Measurements from ENCODE around the gene ZNF384. TPM values are rescaled to one million over a fixed set of nuclear protein-coding genes. Genes with fewer than 3 reads are reported as not detected.

ZNF384 gene
- total and polyA plus RNA-seq, 2 of the 8 experiments (the other 6 are each of a cell fraction or from before 2014, with no cell fraction given), result 59.0 to 59.6 TPM

GRCh38 chr12:6620885-6621274 lies 68.3 kb downstream of the ZNF384 start:
- Histone ChIP-seq H3K4me3 (ENCODE audit: extremely low read depth in 1 of 4, insufficient read depth in 2 of 4, low read depth in 3 of 4, low read length in 4 of 4) (peak overlapping the region in 1 of 4 experiments; percentile 52; a peak in 1 of 8 replicates), H3K4ac (replicated peaks; ENCODE audit: insufficient read length, low read depth, low read length) (peak overlapping the region; percentile 94), H3K4me2 (ENCODE audit: insufficient read depth in 1 of 2, low read depth in 2 of 2, low read length in 2 of 2) (peak overlapping the region in 1 of 2 experiments; percentile 72; a peak in 3 of 4 replicates), H3K56ac (replicated peaks; ENCODE audit: insufficient read length, low read depth, low read length) (no peak overlapping the region), H2BK20ac (ENCODE audit: low read length) (no peak overlapping the region), H3K27ac (ENCODE audit: low read depth, low read length) (no peak overlapping the region), H2AFZ (ENCODE audit: low read length) (peak overlapping the region; percentile 55; the same call in 1 of the 2 replicates), H3K79me2 (ENCODE audit: control insufficient read depth in 1 of 2, insufficient read depth in 2 of 2, low read length in 2 of 2) (no peaks in the 10 kb centered on the region), H3K9ac (replicated peaks in 1 of 4; ENCODE audit: extremely low read depth in 1 of 4, low read depth in 3 of 4, low read length in 3 of 4) (no peak overlapping the region), H3K18ac (ENCODE audit: extremely low read depth, low read length) (peak overlapping the region; percentile 9; the same call in 1 of the 2 replicates), H3K23ac (ENCODE audit: insufficient read length) (no peak overlapping the region), H4K8ac (ENCODE audit: extremely low read depth, insufficient read depth, low read length) (peak overlapping the region; percentile 92; the same call in 1 of the 2 replicates), H4K20me1 (replicated peaks in 1 of 2; ENCODE audit: control insufficient read depth in 1 of 2, insufficient read depth in 2 of 2, low read length in 2 of 2) (no peaks in the 10 kb centered on the region), H2BK5ac (ENCODE audit: low read depth, low read length) (no peak overlapping the region), H3K79me1 (ENCODE audit: low read depth, low read length) (no peaks in the 10 kb centered on the region), H2BK12ac (ENCODE audit: low read depth, low read length) (peak overlapping the region; percentile 4; the same call in 1 of the 2 replicates), H2BK15ac (ENCODE audit: low read length) (no peak overlapping the region), H3K9me3 (ENCODE audit: insufficient read depth in 2 of 2, low read depth in 1 of 2, low read length in 1 of 2) (no peaks in the 10 kb centered on the region; a peak in 1 of 4 replicates), H3K23me2 (ENCODE audit: low read depth, low read length) (peaks cover 2% of the 10 kb centered on the region; the same call in 1 of the 2 replicates), H2BK120ac (replicated peaks; ENCODE audit: low read depth, low read length) (peak overlapping the region; percentile 10), H3K27me3 (replicated peaks in 1 of 4; ENCODE audit: control insufficient read depth in 3 of 4, extremely low read depth in 1 of 4, insufficient read depth in 3 of 4, low read length in 3 of 4) (peaks cover 4 to 27% (median 21%) of the 10 kb centered on the region in 4 experiments; a peak in 6 of 7 replicates), H4K91ac (replicated peaks; ENCODE audit: insufficient read length, low read length) (peak overlapping the region; percentile 88), H2AK5ac (ENCODE audit: low read depth, low read length) (0 out of 2 replicates have a peak overlapping the region, but pooled peaks have one; percentile 41), H3K36me3 (ENCODE audit: control insufficient read depth in 2 of 4, insufficient read depth in 4 of 4, low read length in 3 of 4) (no peaks in the 10 kb centered on the region), H3K4me1 (replicated peaks in 1 of 4; ENCODE audit: control insufficient read depth in 3 of 4, insufficient read depth in 4 of 4, low read length in 3 of 4) (peaks cover 3 to 7% (median 6%) of the 10 kb centered on the region in 4 experiments; a peak in 6 of 7 replicates), H4K5ac (ENCODE audit: insufficient read length, low read depth, low read length) (peak overlapping the region; percentile 61), H3K14ac (ENCODE audit: insufficient read length) (no peak overlapping the region)
- TF ChIP-seq TAF7 (optimal IDR thresholded peaks at IDR 0.05; ENCODE audit: borderline replicate concordance, low read depth, low read length) (no peak), KDM4A (IDR thresholded peaks at IDR 0.05; ENCODE audit: low read depth, low read length, severe bottlenecking) (peak; percentile 40)
- ChIA-PET POLR2A (ENCODE audit: partially characterized antibody) (interaction anchor here (0.7 to 4.2 kb wide), 16 partner anchors 11 to 133 kb away, joined by 3 to 18 read pairs (median 5); partner anchors contain the start of genes ACRBP, GAPDH, LPAR5 and ZNF384), CTCF (ENCODE audit: partially characterized antibody) (interaction anchor here (0.6 to 8.7 kb wide), 40 partner anchors 8 to 248 kb away, joined by 3 to 146 read pairs (median 4); partner anchors contain the start of genes ACRBP, COPS7A, GPR162 and LPAR5)
- no peak for FAIRE-seq
- WGBS, 2 experiments (ENCODE audit: extremely low coverage in 1 of 2, insufficient coverage in 1 of 2, insufficient read length in 1 of 2, insufficient replicate concordance in 2 of 2, low coverage in 1 of 2, low lambda C conversion rate in 2 of 2, missing lambda C conversion rate in 1 of 2), result 95% methylated on average over 28 of the region's 29 CpGs; no CpG with 5 or more reads in 1 of the 2 experiments
- no peak for DNase-seq (ENCODE audit: low read depth in 1 of 2, low spot score in 2 of 2)

All from H1 (cell line).